Measurements from ENCODE around the gene TBC1D3I.
"Not testable (repeated sequence)": the region's sequence is repeated elsewhere in the genome, so short reads cannot be mapped to it uniquely, and the experiment has no call there.

TBC1D3I gene

DNA sequence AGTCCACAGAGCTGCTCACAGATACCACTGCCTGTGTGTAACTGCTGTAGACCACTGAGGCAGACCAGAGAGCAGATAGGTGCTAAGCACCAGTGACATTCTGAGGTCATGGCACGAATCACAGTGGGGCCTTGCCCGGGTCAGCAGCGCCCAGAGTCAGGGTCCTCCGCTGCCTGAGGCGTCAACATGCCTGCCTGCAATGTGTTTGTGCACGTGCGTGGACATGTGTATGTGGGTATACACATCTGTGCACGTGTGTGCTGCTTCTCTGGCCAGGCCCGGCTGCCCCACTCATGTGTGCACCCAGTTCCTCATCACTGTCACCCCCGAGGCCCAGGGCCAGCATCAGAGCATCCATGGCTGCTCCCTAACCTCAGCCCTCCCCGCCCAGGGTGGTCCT is at the start of gene TBC1D3I:
Gene TBC1D3I, minus strand, starts transcription at position 101 of the 400 bp plus-strand sequence. CDS start 1,585 bp downstream, outside the sequence.
- DNase-seq = not testable (repeated sequence)

DNA sequence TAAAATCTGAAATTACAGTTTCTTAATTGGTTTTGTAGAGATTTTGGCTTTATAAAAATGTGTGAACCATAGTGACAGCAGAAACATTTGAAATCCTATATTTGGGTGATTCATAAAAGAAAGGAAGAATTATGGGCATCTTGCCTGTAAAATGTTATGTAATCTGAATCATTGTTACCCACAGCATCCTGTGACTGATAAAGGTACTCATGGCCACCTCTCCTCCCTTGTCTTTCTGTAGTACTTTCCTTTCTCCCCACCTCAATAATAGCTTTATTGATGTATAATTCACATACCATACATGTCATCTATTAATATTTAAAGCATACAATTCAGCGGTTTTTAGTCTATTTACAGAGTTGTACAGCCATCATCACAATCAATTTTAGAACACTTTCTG is 30.8 kb upstream of the TBC1D3I start:
- DNase-seq = not testable (repeated sequence)

DNA sequence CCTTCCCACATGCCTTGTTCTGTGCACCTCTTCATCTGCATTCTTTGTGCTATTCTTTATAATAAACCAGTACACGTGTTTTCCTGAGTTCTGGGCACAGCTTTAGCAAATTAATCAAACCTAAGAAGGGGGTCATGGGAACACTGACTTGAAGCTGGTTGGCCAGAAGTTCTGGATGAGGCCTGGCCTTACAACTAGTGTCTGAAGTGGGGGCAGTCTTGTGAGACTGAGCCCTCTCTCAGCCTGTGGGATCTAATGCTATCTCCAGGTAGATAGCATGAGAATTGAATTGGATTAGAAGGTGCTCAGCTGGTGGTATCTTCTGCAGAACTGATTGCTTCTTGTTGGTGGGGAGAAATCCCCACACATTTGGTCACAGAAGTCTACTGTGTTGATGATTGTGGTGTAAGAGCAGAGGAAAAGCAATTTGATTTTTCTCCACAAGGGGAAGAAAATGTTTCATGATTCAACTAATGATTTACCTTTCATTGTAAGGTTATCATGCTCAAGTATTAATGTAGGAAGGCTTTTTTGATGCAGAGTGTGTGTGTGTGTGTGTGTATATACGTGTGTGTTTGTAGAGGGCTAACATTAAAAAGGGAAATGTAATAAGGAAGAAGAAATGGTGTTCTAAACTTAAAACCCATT is 25.7 kb upstream of the TBC1D3I start:
- not testable (repeated sequence) for DNase-seq

DNA sequence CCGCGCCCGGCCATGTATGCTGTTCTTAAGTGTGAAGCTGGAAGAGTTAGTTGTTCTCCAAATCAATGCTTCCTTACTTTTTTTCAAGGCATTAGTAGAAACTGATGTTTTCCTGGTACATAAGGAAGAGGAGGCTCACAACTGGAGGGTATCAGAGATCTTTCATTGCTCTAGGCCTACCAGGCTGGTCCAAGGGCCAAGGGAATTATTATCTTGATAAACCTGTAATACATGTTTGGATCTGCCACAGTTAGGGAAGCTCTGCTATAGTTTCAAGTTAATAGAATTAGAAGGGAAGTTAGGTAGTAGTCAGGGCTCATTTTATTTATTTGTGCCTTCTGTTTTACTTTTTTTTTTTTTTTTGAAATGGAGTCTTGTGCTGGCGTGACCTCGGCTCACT is 19.8 kb upstream of the TBC1D3I start:
- DNase-seq = not testable (repeated sequence)

DNA sequence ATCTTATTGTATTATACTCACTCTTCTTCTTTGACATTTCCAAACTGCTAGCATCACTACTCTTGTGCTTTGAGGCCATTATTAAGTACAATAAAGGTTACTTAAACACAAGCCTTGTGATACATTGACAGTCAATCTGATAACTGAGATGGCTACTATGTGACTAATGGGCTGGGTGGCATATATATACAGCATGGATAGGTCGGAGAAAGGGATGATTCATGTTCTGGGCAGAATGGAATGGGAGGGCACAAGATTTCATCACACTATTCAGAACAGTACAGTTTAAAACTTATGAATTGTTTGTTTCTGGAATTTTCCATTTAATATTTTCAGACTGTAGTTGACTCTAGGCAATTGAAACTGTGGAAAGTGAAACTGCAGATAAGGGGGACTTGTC is 18.9 kb upstream of the TBC1D3I start:
- DNase-seq = not testable (repeated sequence)

DNA sequence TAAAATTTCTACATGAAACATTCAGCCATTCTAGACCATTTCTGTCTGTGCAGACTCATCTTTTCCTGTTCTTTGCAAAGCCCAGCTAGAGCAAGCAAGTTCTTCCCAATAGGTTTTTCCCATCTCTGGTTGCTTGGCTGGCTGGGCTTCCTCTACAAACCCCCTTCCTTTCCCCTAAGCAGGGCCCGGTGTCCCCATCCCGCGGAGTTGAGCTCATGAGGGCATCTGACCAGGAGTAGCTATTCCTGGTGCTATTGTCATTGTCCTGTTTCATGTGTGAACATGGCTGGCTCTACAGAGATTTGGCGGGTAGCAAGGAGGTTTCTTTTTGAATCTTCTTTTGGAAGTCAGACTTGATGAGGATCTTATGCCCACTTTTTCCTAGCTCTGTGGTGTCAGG is 22.3 kb downstream of the TBC1D3I start:
- DNase-seq = not testable (repeated sequence)

DNA sequence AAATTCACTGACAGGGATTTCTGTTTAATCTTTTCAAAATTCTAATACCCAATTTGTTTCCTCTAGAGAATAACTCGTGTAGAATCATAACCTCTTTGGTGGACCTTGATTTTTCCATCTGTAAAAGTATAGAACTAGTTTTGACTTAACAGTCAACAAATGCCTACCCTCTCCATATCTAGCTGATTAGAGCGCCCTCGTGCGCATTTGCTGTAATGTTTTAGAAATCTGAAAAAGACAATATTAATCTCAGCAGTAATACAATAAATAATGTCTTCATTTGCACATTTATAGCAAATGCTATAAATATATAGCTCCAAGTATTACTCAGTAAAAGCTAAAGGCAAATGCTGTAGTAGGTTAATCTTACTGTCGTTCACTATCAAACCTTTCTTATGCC is 34.7 kb downstream of the TBC1D3I start:
- DNase-seq = peak; percentile 47

DNA sequence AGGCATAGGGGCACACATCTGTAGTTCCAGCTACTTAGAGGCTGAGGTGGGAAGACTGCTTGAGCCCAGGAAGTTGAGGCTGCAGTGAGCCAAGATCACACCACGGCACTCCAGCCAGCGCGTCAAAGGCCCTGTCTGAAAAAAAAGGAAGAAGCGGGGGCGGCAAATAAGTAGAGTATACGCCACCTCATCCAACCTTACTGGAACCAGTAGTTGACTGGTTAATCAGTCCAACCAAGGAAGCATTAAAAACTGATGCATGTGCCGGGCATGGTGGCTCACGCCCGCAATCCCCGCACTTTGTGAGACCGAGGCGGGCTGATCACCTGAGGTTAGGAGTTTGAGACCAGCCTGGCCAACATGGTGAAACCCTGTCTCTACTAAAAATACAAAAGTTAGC is 41.4 kb downstream of the TBC1D3I start:
- not testable (repeated sequence) for DNase-seq

DNA sequence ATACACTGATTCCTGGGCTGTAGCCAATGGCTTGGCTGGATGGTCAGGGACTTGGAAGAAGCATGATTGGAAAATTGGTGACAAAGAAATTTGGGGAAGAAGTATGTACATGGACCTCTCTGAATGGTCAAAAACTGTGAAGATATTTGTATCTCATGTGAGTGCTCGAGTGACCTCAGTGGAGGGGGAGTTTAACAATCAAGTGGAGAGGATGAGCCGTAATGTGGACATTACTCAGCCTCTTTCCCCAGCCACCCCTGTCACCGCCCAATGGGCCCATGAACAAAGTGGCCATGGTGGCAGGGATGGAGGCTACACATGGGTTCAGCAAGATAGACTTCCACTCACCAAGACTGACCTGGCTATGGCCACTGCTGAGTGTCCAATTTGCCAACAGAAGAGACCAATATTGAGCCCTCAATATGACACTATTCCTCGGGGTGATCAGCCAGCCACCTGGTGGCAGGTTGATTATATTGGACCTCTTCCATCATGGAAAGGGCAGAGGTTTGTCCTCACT is 42.7 kb downstream of the TBC1D3I start:
- not testable (repeated sequence) for DNase-seq

DNA sequence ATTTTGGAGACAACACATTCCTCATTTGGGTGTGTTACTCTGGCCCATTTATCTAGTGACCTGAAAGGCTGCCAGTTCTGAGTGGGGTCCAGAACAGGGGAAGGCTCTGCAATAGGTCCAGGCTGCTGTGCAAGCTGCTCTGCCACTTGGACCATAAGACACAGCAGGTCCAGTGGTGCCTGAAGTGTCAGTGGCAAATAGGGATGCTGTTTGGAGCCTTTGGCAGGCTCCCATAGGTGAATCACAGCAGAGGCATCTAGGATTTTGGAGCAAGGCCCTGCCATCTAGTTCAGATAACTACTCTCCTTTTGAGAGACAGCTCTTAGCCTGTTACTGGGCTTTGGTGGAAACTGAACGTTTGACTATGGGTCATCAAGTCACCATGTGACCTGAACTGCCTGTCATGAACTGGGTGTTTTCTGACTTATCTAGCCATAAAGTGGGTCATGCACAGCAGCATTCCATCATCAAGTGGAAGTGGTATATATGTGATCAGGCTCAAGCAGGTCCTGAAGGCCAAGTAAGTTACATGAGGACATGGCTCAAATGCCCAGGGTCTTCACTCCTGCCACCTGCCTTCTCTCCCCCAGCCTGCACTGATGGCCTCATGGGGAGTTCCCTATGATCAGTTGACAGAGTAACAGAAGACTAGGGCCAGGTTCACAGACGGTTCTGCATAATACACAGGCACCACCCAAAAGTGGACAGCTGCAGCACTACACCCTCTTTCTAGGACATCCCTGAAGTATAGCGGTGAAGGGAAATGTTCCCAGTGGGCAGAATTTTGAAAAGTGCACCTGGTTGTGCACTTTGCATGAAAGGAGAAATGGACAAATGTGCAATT is 43.4 kb downstream of the TBC1D3I start:
- DNase-seq = not testable (repeated sequence)

DNA sequence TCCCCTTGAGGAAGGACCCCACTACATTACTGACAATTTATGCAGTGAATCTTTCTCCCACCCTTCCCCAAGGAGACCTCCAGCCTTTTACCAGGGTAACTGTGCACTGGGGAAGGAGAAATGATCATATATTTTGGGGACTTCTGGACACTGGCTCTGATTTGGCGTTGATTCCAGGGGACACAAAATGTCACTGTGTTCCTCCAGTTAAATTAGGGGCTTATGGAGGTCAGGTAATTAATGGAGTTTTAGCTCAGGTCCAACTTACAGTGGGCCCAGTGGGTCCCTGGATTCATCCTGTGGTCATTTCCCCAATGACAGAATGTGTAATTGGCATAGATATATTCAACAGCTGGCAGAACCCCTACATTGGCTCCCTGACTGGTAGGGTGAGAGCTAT is 44.8 kb downstream of the TBC1D3I start:
- not testable (repeated sequence) for DNase-seq

DNA sequence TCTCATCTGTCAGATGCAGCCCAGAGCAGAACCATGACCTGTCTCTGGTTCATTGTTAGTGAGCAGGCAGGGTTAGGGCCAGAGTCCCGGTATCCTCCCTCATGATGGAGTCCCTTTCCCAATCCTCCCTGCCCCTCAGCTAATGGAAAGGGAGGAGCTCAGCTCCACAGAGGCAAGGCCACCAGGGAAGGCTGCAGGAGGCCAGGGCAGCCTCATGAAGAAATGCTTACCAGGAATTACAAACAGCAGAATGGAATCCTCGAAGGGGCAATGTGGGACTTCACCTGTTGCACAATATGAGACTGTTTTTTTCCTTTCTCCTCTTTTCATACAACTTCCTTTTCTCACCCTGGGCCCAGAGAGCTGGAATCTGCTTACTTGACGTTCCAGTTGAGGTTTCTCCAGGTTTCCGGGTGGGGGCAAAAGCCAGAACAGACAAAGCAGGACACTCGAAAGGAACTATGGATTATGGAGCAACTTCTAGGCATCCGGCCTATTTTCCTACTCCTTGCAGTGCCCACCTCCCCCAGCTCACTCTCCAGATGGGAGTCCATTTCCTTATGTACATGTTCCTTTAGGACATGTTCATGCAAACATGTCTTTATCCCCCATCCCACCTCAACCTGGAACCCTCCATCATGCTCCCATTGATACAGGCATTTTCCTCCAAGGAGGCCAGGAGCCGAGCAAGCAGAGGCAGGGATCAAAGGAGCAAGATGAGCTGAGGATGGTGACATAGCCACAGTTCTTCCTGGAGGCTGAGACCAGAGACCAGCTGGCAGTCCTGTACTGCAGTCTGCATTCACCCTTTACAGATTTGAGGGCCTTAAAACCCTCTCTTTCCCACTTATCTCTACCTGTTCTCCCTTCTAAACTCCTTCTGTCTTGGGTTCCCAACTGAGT is 48.7 kb downstream of the TBC1D3I start:
- not testable (repeated sequence) for DNase-seq

DNA sequence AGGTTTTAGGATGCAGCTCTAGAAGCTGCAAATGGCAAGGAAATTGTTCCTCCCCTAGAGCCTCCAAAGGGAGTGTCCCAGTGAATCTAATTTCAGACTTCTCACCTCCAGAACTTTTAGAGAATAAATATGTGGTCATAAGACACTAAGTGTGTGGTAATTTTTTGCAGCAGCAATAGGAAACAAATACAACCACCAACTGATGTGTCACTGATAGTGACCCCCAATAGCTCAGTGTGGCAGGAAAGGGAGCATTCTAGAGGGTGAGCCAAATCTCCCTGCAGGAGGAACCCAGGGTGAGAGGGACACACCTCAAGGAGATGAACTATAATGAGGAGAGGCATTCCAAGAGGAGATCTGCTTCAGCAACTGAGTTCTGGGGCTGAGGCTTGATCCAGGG is 49.5 kb downstream of the TBC1D3I start:
- no peak for DNase-seq

DNA sequence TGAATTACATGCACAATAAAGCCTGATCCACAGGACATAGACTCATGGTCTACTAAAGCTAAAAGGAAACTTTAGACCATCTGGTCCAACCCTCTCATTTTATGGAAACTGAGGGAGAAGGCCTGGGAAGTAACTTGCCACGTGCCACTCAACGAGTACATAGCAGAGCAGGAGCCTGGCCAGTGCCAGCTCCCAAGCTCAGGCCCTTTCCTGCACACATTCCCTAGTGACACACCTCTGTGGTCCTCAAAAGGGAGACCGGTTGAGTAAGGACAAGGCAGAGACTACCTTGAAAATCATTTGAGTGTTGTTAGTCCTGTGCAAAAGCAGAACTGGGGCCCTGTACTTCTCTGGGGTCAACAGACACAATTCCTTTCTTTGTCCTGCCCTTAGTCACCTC is 50.7 kb downstream of the TBC1D3I start:
- DNase-seq = no peak

DNA sequence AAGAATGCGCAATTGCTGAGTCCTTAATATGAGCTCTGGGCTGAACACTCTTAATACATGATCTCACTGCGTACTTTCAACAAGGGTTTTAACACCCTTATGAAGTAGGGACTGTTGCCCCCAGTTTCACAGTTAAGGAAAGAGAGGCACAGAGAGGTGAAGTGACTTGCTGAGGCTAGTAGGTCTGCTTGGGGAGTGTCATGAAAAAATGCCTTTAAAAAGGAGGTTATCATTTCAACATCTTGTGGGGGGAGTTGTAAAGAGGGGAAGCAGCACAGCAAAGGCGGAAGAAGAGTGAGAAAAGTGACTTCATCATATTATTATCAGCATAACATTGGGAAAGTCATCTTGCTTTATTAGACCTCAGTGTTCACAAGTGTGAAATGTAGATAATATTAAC is 51.4 kb downstream of the TBC1D3I start:
- no peak for DNase-seq

DNA sequence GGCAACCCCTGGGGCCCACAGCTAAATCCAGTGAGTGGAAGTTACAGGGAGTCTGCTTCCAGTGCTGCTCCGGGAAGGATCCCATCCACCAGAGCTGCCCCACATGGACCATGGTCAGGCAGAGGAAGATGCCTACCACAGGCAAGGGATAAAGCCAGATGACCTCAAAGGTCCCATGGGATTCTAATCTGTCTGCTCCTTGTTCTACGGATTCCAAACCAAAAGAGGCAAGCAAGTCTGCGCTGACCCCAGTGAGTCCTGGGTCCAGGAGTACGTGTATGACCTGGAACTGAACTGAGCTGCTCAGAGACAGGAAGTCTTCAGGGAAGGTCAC is 52.1 kb downstream of the TBC1D3I start:
- DNase-seq = no peak

DNA sequence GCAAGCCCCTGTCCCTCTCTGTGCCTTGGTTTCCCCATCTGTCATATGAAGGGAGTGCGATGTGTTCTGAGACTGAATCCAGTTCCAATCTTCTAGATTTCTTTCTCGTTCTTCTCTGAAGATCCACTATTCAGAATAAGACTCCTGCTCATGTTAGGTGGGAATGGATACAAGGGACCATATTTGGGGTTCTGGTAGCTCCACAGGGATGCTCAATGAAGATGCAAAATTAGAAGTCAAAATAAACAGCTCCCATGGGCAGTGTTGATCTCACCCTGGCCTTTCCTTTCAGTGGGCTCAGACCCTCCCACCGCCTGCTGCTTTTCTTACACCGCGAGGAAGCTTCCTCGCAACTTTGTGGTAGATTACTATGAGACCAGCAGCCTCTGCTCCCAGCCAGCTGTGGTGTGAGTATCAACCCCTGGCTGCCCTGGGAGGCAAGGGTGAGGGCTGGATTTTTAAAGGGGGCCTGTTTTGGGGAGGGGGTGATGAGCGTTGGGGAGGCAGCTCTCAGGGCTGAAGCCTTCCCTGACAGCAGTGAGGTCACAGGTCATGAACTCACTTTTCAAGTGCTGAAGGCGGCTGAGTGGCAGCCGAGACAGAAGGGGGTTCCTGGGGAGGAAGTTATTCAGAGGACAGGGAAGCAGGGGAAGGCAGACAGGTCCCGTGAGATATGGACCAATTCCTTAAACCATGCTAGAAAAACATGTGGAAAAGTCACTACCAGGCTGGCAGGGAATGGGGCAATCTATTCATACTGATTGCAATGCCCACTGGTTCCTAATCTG is 52.7 kb downstream of the TBC1D3I start:
- DNase-seq = not testable (repeated sequence)

DNA sequence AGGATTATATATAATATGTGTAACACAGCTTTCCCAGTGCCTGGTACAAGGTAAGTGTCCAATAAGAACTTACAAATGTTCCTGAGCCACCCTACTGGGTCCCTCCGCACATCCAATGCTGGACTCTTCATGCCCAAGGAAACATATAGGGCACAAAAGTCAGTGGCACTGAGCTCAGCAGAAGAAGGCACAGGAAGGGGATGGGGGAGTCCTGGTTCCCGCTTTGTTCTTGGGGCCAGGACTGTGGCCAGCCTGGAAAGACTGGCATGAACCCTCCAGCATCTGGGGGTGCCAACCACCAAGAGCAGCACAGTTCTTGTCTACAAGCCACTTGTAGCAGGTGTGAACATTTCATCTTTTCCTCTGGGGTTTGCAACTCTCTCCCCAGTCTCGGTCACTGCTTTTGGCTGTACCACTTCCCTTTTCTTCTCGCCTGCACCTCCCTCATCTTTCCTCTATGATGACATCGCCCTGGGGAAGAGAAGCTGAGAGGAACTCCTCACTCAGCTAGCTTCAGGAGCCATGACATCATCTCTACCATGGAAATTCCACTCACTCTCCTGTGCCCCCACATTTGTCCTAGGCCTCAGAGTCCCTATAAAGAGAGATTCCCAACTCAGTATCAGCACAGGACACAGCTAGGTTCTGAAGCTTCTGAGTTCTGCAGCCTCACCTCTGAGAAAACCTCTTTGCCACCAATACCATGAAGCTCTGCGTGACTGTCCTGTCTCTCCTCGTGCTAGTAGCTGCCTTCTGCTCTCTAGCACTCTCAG is 53.7 kb downstream of the TBC1D3I start, which contains the start of gene CCL4L2:
Gene CCL4L2, plus strand, starts transcription at position 625 of the 773 bp plus-strand sequence.
- DNase-seq = not testable (repeated sequence)

DNA sequence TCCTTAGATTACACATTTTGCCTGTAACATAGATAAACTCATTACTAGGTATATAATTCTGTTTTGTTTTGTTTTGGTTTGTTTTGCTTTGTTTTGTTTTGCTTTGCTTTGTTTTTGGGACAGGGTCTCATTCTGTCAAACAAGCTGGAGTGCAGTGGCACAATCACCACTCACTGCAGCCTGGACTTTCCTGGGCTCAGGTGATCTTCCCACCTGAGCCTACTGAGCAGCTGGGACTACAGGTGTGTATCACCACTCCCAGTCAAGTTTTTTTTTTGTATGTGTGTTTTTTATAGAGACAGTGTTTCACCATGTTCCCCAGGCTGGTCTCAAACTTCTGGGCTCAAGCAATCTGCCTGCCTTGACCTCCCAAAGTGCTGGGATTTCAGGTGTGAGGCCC is 54.8 kb downstream of the TBC1D3I start:
- DNase-seq = no peak

DNA sequence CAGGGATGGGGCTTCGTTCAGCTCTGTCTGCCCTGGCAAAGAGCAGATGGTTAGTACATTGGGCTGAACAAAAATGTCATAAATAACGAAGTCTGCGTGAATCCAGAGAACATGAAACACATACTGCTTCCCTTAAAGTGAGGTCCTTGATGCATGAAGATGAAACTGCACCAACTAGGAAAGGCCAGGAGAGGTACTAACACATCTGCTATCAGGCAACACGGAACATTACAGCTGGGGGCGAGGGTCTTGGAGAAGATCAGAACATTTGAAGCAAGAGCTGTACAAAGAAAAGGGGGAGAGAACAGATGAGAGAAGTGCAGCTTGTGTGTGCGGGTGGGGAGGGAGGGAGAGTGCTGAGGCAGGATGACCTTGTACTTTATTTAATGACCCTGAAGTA is 57.0 kb downstream of the TBC1D3I start:
- DNase-seq = not testable (repeated sequence)

DNA sequence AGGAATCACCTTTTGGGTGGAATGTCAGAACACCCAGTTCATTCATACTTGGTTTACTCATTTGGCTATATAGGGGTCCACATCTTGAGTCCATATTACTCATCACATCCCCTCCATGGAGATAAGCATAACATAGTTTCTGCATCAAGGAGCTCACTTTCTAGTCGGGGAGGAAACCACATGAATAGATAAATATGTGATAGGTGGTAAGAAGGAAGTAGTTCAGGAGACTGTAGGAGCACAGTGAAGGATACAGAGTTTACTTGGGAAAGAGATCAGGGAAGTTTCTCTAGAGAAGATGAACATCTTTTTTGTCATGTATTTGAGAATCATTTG is 57.9 kb downstream of the TBC1D3I start:
- not testable (repeated sequence) for DNase-seq

Measured in activated CD8-positive, alpha-beta memory T cell treated with anti-CD3 and anti-CD28 coated beads, Interleukin-2, amount 50 U/mL, for 4 hours (primary cell).